Right cardiac atrium (tissue), 5 donors: ENCODE data around the gene RAB5B. TPM values are rescaled to one million over a fixed set of nuclear protein-coding genes. Genes with fewer than 3 reads are reported as not detected.
"Not testable (repeated sequence)": the region's sequence is repeated elsewhere in the genome, so short reads cannot be mapped to it uniquely, and the experiment has no call there.

Source experiments
- ATAC-seq, 2 donors: fragments of 200-7000 bp; cut with Tn5 transposase; one replicate each; pipeline versions ENCODE4 v1.8.0 to v1.9.1; 2020; ENCODE audit warnings: moderate library complexity in 2 of 2, mild to moderate bottlenecking in 1 of 2
- DNase-seq, 3 donors: peaks; one replicate each; pipeline ENCODE4 v3.0.0-alpha.2; 2020
- H3K27ac ChIP-seq: one replicate; pipeline ENCODE4 v1.5.1; 2013; ENCODE audit warnings: mild to moderate bottlenecking, low read length, control low read depth, moderate library complexity
- H3K27me3 ChIP-seq: one replicate; pipeline ENCODE4 v1.6.1; 2013; ENCODE audit not compliant: control insufficient read depth, insufficient read depth
- H3K4me1 ChIP-seq: one replicate; pipeline ENCODE4 v1.6.1; 2013; ENCODE audit warnings: low read length; ENCODE audit not compliant: control insufficient read depth, insufficient read depth
- H3K4me3 ChIP-seq: one replicate; pipeline ENCODE4 v1.5.1; 2013; ENCODE audit warnings: low read length, control low read depth
- H3K9me3 ChIP-seq: one replicate; pipeline ENCODE4 v1.6.1; 2013; ENCODE audit warnings: low read length; ENCODE audit not compliant: control insufficient read depth
- WGBS: extraction: QIAGEN DNeasy Blood & Tissue Kit; methylation state at CpG from one replicate; pipeline ENCODE4 v1.1.7; 2013; 5-methylcytosine and 5-hydroxymethylcytosine counted together
- intact Hi-C, 4 donors: fragments of 100-400 bp; cut with DNase I; formaldehyde crosslinking; loops; one replicate each; pipeline versions ENCODE4 v1.11.0 to v1.14.0; 2022 to 2023
- polyA plus RNA-seq: library from polyadenylated mRNA; stranded (reverse); fragments of 200-250 nt; gene quantifications from one replicate; pipeline ENCODE4 v1.2.3, GENCODE V29; 2013
- total RNA-seq, 4 donors: library from RNA; stranded (reverse); fragmentation: NEBNext Ultra II Directional; extraction: Animal tissue kit (Norgen Biotek cat#: 25700); gene quantifications; one replicate each; pipeline ENCODE4 v1.2.1, GENCODE V29; 2021
- donor health status: healthy with polysubstance abuse.
- donor health status: DM: no; HTN: yes; CAD: no.
- donor health status: DM: no; HTN: no; CAD: no.
- donor health status: DM: no; HTN: yes; CAD: no; lungs with severe emphysema.
- donor health status: DM: yes; HTN: yes; CAD: no.

RAB5B gene
- total and polyA plus RNA-seq, 5 donors, result 86.4 to 132 (median 113) TPM

DNA sequence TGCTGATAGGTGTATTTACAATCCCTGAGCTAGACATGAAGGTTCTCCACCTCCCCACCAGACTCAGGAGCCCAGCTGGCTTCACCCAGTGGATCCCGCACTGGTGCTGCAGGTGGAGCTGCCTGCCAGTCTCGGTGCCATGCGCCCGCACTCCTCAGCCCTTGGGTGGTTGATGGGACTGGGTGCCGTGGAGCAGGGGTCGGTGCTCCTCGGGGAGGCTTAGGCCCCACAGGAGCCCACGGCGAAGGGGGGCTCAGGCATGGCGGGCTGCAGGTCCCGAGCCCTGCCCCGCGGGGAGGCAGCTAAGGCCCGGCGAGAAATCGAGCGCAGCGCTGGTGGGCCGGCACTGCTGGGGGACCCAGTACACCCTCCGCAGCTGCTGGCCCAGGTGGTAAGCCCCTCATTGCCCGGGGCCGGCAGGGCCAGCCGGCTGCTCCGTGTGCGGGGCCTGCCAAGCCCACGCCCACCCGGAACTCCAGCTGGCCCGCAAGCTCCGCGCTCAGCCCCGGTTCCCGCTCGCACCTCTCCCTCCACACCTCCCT, 26.2 kb downstream of the RAB5B start:
- 96% methylated on average over 33 of the region's 33 CpGs for WGBS
- ATAC-seq, H3K27ac ChIP-seq, H3K4me3 ChIP-seq, H3K9me3 ChIP-seq, DNase-seq, H3K4me1 ChIP-seq, H3K27me3 ChIP-seq: not testable (repeated sequence)
- intact Hi-C loops, result loop anchor here in 3 of 4 donors (5.0 to 10.0 kb wide), 2 partner anchors 42 to 45 kb away; partner anchors contain the start of gene RPS26 (in 3 of the 3)

DNA sequence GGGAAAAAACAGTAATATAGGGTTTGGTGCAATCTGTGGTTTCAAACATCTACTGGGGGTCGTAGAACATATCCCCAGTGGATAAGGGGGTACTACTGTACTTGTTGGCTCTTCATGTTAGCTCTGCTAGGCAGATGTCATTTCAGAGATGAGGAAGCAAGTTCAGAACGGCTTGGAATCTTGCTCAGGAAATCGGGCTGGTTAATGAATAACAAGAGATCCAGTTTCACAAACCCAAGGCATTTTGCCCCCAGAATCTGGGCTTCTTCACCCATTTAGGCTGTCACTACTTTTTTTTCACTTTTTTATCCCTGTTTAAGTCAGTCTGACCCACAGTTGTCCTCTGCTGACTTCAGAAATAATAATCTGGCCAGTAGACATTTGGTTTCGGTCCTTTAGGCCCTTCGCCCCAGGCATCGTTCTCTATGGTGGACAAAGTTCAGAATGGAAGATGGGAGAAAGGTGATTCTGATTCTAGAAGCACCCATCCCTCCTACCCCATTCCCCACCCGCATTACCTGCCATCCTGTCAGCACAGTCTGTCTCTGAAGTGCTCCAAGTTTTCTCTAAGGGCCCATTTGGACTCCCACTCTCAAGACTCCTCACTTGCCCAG, 27.7 kb downstream of the RAB5B start:
- Histone ChIP-seq H3K27ac (no peak overlapping the region), H3K9me3 (no peaks in the 10 kb centered on the region), H3K27me3 (no peaks in the 10 kb centered on the region), H3K4me3 (no peak overlapping the region), H3K4me1 (no peaks in the 10 kb centered on the region)
- ATAC-seq (no peak), DNase-seq (no peak)
- 85% methylated on average over 7 of the region's 7 CpGs for WGBS
- intact Hi-C loops, result no loop called here

DNA sequence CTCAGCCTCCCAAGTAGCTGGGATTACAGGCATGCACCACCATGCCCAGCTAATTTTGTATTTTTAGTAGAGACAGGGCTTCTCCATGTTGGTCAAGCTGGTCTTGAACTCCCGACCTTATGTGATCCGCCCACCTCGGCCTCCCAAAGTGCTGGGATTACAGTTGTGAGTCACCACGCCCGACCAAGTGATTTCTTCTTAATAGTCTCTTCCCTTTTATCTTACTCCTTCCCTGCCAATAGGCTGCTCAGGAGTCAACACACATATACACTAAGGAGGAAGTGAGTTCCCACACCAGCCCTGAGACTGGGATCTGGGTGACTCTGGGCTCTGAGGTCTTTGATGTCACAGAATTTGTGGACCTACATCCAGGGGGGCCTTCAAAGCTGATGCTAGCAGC, 29.5 kb downstream of the RAB5B start:
- DNase-seq, H3K4me1 ChIP-seq, ATAC-seq, H3K27me3 ChIP-seq, intact Hi-C loops, H3K9me3 ChIP-seq, H3K4me3 ChIP-seq, H3K27ac ChIP-seq: not testable (repeated sequence)
- WGBS, result 86% methylated on average over 5 of the region's 5 CpGs

DNA sequence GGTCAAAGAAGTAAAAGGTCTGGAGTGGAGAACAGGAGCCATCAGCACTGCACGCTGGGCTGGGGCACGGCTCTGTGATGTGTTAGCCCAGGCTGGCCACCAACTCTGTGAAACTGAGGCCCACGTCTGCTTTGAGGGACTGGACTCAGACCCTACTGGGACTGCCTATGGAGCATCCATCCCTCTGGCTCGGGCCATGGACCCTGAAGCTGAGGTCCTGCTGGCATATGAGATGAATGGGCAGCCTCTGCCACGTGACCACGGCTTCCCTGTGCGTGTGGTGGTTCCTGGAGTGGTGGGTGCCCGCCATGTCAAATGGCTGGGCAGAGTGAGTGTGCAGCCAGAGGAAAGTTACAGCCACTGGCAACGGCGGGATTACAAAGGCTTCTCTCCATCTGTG, 30.3 kb downstream of the RAB5B start:
- Histone ChIP-seq H3K9me3 (no peaks in the 10 kb centered on the region), H3K27me3 (no peaks in the 10 kb centered on the region), H3K4me1 (no peaks in the 10 kb centered on the region), H3K4me3 (no peak overlapping the region), H3K27ac (no peak overlapping the region)
- no peak for ATAC-seq
- 91% methylated on average over 10 of the region's 10 CpGs for WGBS
- intact Hi-C loops, result no loop called here
- DNase-seq, result no peak

DNA sequence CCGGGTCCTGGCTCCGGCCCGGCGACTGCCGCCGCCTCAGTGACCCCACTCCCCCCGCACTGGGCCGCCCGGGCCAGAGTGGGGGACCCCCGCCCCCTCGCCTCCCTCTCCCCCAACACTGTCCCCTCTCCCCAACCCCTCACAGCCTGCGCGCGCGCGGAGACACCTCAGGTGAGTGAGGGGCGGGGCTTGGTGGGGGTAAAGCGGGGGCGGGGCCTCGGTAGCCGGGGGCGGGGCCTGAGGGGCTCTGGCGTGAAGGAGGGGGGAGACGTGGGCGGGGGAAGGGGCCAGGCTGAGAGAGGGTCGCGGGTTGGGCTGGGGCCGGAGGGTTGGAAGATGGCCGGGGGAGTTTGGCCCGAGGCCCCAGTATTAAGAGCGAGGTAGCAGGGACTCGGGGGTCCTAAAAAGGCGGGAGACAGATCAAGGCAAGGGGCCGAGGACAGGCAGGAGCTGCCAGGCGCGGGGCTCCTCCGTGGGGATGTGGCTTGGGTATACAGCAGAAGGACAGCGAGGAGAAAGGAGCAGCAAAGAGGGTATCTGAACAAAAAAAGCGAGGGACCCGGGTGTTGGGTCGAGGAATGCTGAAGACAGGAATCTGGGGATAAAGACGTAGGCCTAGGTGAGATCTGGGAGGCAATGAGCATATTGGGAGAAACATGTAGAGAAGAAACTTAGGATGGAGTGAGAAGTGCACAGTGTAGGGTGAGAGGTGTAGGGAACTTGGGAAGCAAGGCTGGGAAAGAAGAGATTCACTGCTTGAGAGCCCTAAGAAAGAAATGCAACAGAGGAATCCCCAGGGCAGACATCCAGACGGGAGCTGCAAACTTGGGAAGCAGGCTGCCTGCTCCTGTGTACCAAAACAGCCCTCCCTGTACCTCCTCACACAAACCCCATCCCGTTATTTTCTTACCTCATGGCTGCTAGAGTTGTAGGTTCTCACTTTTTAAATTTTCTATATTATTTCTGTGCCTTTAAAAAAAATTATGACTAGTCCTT, 34.0 kb downstream of the RAB5B start:
- ATAC-seq, result peak; percentile 84 to 88
- Histone ChIP-seq H3K27me3 (no peaks in the 10 kb centered on the region), H3K27ac (peak overlapping the region; percentile 81), H3K9me3 (no peaks in the 10 kb centered on the region), H3K4me3 (peak overlapping the region; percentile 100), H3K4me1 (no peaks in the 10 kb centered on the region)
- 1% methylated on average over 44 of the region's 44 CpGs for WGBS
- intact Hi-C loops, result loop anchor here in 1 of 4 donors (5.0 kb wide), 1 partner anchor 34 kb away; the partner anchor contains the start of gene RPS26
- peak; percentile 61 to 89 (median 82) for DNase-seq

DNA sequence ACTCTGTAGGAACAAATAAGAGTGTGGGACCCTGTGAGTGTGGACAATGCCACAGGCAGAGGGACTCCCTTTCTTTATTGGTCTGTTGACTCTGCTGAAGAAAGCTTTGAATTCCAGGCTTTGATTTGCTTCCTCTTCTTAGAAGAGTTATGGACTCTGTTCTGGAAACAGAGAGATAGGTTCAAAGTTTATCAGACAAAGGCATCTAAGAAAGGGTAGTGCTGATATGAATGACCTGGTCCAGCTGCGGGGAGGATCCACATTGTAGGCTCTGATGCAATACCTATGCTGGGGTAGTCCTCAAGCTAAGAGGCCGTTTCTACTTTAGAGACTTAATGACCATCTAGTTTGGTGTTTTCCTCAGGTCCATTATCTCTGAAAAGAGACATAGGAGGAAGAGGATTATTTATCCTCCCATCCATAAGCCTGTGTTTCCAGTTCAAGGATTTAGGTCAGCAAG, 36.3 kb downstream of the RAB5B start:
- no peak for ATAC-seq
- intact Hi-C loops, result no loop called here
- Histone ChIP-seq H3K9me3 (no peaks in the 10 kb centered on the region), H3K27me3 (no peaks in the 10 kb centered on the region), H3K4me1 (no peaks in the 10 kb centered on the region), H3K4me3 (no peak overlapping the region), H3K27ac (no peak overlapping the region)
- WGBS, result 73% methylated on average over 2 of the region's 2 CpGs
- DNase-seq, result no peak

DNA sequence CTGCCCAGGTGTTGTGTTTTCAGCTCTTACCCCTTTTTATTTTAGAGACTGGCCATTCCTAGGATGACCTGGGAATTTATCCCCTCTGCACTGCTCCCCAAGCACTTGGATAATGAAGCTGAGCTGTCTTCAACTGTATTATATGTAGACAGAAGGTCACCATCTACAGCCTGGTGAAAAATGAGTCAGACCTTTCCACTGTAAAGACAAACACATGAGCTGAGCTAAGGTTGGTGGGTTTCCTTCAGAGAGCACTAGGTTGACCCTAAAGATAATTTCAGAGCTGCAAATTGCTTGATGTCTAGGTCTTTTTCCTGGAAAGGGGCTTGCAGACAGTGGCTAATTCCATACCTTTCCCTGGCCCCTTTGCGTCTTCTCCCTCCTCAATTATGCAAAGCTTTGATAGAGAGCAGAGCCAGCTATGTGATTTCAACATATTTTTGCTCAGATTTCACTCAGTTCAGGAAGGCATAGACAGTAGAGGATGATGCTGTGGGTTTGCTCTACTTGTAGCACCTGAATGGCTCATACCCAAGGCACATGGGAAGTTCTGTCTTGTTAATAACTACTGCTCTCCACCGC, 37.7 kb downstream of the RAB5B start:
- intact Hi-C loops, result no loop called here
- WGBS, result 93% methylated on average over 2 of the region's 2 CpGs

GRCh38 chr12:56013482-56013881, 39.6 kb downstream of the RAB5B start:
- DNase-seq (no peak), ATAC-seq (no peak)
- Histone ChIP-seq H3K9me3 (no peaks in the 10 kb centered on the region), H3K4me3 (no peak overlapping the region), H3K27ac (no peak overlapping the region), H3K27me3 (no peaks in the 10 kb centered on the region), H3K4me1 (no peaks in the 10 kb centered on the region)
- 88% methylated on average over 5 of the region's 5 CpGs for WGBS
- intact Hi-C loops, result no loop called here

More for the DNA sequence above, 37.7 kb downstream of the RAB5B start:
- Histone ChIP-seq H3K27me3 (no peaks in the 10 kb centered on the region), H3K4me1 (no peaks in the 10 kb centered on the region), H3K9me3 (no peaks in the 10 kb centered on the region), H3K27ac (no peak overlapping the region), H3K4me3 (no peak overlapping the region)
- ATAC-seq, result no peak
- no peak for DNase-seq

GRCh38 chr12:56014205-56014604, 40.3 kb downstream of the RAB5B start:
- H3K9me3 ChIP-seq, result no peaks in the 10 kb centered on the region
- WGBS, result 48% methylated on average over 2 of the region's 2 CpGs
- DNase-seq (no peak), ATAC-seq (no peak)
- no peaks in the 10 kb centered on the region for H3K27me3 ChIP-seq
- no peak overlapping the region for H3K27ac ChIP-seq
- H3K4me1 ChIP-seq, result no peaks in the 10 kb centered on the region
- H3K4me3 ChIP-seq, result no peak overlapping the region
- intact Hi-C loops, result no loop called here

GRCh38 chr12:56017181-56017580, 43.3 kb downstream of the RAB5B start:
- no peak for ATAC-seq
- 91% methylated on average over 4 of the region's 4 CpGs for WGBS
- peaks cover 9% of the 10 kb centered on the region for H3K4me1 ChIP-seq
- H3K27ac ChIP-seq, result no peak overlapping the region
- intact Hi-C loops, result no loop called here
- no peak overlapping the region for H3K4me3 ChIP-seq
- H3K27me3 ChIP-seq, result no peaks in the 10 kb centered on the region
- DNase-seq, result no peak
- no peaks in the 10 kb centered on the region for H3K9me3 ChIP-seq
